ENCODE measurements around the gene ANXA6.

The ANXA6 gene

DNA sequence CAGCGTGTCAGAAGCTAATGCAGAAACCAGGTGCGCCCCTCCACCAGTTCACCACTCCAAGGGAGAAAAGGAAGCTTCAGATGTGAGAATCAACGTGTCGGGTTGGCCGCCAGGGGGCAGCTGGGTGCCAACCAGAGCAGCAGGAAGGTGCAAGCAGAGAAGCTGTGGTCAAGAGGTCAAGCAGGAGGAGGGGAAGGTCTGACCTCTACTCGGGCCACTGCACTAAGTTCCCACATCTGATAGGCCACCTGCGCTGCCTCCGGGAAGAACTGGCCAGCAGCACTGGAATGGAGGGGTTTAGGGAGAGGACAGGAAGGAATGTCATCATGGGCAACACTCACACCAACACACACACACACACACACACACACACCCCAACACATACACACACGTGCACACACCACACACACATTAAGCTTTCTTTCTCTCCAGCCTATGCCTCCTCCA is 31.4 kb downstream of the ANXA6 start:
- DNase-seq = peak; percentile 67 to 72

DNA sequence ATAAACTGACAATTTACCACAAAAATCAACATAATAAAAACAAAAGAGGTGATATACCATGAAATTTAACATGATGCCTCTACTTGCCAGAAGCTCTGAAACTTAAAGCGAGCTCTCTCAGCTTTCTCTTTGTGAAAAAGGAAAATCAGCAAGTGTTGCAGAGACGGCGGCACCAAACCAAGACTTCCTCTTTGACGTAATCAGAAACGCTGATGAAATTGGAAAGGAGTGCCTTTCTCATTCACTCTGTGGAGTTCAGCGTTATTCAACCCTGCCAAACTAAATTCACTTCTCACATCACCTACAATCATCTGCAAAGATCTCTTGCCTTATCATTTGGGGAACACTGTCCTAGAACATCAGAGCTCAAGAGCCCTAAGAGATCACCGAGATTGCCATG is 32.2 kb downstream of the ANXA6 start:
- DNase-seq = no peak

DNA sequence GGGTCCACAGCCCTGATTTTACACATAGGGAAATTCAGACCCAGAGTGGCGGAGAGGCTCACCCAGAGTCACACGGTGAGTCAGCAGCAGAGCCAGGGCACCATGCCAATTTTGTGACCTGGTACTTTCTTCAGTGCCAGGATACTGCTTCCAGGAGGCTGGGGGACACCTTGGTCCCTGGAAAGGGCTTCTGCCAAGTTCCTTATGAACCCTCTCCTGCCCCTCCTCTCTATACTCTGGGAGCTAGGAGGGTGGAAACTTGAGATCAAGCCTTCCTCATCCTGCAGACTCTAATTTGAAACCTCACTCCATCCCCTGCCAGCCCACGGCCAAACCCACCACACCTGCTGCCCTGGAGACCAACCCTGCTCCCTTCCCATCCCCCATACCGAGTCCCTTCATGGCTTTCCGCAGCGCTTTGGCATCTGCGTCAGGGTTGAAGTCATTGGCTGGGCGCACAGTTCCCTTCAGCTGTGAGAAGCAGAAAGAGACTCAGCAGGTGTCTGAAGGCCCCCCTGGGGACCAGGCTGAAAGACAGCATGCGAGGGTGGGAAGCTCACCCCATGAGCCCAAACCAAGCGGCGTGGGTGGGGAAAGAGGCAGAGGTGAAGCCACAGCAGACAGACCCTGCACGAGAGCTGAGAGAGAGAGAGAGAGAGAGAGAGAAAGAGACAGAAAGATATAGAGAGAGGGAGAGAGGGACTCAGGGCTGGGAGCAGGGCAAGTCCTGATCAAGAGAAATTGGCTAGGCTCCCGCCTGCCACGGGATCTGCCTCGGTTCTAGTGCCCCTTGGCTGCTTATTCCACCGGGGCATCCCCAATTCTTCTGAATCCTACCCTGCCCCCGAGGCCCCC is 33.5 kb downstream of the ANXA6 start:
- DNase-seq = peak; percentile 50 to 62

DNA sequence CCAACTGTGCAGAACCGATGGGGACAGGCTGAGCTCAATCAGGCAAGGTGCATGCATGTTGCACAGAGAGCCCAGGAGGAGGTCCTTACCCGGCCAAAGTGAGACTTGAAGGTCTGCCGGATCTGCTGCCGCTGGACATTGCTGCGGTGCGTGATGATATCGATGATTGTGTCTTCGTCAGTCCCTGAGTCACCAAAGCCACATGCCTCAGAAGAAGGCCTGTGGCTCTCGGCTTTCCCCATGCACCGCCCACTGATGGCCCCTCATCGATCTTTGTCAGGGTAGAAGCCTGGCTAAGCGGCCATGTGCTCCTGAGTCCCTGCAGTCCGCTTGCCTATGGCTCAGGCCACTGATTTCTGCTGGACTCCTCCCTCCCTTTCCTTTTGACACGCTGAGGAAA is 34.8 kb downstream of the ANXA6 start:
- no peak for DNase-seq

DNA sequence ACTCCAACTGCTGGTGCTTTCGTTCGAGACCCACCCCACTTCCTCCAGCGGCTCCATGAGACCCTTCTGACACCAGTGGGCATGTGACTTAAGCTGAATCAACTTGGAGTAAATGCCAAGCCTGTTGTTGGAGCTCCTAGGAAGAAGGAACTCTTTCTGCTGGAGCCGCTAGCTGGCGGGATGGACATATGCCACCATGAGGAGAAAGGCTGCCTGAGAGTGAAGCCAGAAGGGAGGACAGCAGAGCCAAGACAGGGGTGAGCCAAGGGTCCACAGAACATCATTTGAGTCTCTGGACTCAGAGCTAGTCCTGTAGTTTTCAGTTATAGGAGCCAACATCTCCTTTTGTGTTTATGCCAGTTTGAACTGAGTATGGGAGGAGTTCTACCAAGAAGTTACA is 35.9 kb downstream of the ANXA6 start:
- no peak for DNase-seq

DNA sequence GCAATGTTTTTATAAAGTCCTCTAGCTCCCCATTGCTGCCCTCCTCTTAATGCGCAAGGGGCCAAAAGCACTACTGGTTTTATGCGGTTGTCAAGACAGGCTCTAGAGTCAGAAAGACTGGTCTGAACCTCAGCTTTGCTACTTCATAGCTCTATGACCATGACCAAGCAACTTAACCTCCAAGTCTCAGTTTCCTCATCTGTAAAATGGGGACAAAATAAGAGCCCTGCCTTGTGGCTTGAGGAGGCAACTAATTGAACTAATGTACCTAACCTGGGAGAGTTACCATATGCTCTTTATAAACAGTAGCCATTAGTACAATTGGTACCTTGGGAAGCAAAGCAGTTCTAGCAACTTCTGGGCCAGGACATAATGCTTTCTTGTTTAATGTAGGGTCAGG is 36.5 kb downstream of the ANXA6 start:
- DNase-seq = no peak

DNA sequence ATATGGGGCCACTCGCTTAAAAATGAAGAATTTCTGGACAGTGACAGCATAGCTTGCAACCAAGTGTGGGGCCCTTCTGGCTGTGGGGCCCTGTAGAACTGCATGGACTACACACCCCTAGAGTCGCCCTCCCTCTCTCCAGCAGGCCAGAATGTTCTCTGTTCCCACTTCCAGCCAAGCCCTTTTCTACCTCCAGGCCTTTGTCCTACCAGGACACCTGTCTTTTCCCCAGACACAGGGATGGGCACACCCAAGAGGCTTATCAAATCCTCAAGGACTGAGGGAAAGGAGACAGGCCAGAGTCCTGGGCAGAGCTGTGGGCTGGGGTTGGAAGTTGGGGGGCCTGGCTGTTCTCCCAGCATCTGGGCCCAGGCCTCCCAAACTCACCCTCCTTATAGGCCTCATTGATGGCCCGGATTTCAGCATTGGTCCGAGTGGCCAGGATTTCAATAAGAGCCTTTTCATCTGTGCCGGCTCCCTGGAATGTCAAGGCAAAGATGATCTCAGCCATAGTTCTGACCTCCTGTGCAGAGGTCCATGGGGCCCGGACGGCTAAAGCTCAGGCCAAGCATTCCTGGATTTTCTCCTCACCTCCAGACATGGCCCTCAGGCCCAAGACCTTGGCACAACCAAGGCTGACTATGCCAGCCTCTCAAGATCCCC is 38.5 kb downstream of the ANXA6 start:
- no peak for DNase-seq

DNA sequence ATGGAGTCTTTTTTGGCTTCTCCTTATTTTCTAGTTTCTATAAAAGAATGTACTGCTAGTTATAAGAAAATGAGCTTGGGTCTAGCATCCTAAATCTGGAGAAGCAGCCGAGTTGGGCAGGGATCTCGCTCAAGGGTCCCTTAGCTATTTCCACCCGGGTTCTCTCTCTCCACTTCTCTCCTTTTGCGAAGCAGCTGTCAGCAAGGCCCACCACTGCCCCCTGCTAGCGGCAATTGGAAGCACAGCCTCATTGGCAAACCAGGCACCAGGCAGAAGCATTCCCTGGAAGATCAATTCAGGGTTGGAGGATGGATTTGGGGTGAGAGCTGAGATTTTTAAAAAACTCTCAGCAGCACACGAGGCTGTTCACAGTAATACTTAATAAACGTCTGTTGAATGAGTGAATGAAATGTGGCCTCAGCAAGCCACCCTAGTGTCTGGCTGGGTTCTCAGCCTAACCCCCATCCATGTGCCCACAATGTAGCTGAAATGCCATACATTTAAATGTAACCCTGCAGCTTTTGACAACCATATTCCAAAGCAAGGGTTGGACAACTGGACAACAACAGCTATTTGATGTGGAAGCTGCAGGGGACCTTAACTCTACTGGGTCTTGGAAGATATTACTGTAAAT is 42.2 kb downstream of the ANXA6 start:
- DNase-seq = peak; percentile 82 to 84

DNA sequence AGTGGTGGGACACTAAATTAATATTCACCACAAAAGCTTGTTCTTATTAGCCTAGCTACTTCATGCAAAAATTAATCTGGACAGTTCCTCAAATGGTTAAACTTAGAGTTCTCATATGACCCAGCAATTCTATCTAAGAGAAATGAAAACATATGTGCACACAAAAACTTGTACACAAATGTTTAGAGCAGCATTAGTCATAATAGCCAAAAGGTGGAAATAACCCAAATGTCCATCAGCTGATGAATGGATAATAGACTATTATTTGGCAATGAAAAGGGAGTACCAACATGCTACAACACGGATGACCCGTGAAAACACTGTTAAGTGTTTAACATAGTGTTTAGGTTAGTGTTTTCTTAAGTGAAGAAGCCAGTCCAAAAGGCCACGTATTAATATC is 43.9 kb downstream of the ANXA6 start:
- DNase-seq = no peak

DNA sequence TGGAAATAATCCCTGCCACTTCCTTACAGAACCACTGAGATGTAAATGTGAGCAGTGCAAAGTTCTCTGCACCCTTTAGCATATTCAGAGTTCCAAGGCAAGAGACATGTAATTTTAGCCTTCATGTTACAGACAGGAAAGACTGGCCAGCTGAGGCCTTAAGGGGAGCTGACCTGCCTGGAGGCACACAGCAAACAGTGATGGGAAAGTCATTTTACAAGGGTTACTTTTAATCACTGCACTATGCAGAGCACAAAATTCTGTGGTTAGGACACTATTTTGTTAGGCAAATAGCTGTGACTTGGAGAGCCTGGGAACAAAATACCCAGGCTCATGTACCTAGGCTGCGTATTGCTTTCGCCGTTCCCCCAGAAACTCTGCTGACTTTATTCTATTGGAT is 46.6 kb downstream of the ANXA6 start:
- DNase-seq = no peak

DNA sequence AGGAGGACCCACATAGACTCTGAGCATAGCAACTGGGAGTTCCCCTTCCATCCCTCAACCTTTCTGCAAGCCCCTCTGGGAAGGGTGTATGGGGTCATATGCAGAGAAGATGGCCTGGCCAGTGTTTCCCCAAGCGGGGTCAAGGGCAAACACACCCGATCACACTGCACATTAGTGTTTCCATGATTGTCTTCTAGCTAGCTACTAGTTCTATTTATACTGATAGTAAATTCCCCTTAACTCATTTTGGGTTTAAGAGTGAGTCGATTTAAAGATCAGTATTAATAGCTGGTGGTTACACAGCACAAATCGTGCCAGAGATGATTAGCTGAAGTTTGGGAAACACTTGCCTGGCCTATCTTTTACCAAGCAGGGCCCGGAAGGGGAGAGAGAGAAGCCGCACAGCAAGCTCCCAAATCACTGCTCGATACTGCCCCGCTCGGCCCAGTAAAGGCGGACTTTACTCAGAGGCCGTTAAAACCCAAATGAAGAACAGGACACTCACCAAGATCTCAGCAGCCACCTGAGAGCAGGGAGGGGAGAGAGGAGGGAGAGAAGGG is 47.4 kb downstream of the ANXA6 start:
- no peak for DNase-seq

DNA sequence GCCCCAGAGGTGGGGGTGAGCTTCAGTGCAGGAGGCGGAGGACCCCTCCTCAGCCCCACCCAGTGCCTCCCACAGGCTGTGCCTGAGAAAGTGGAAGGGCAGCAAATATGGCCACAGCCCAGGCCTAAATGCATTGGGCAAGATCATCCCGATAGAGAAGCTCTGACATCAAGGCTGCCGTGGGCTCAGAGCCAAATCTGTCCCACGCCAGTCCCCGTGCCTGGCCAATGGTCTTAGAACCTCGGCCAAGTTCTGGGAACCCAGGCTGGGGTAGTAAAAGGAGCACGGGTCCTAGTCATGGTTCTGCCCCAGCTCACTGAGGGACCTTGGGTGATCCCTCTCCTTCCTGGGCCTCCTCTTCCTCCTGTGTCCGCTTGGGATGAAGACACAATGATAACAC is 49.0 kb downstream of the ANXA6 start:
- DNase-seq = no peak

DNA sequence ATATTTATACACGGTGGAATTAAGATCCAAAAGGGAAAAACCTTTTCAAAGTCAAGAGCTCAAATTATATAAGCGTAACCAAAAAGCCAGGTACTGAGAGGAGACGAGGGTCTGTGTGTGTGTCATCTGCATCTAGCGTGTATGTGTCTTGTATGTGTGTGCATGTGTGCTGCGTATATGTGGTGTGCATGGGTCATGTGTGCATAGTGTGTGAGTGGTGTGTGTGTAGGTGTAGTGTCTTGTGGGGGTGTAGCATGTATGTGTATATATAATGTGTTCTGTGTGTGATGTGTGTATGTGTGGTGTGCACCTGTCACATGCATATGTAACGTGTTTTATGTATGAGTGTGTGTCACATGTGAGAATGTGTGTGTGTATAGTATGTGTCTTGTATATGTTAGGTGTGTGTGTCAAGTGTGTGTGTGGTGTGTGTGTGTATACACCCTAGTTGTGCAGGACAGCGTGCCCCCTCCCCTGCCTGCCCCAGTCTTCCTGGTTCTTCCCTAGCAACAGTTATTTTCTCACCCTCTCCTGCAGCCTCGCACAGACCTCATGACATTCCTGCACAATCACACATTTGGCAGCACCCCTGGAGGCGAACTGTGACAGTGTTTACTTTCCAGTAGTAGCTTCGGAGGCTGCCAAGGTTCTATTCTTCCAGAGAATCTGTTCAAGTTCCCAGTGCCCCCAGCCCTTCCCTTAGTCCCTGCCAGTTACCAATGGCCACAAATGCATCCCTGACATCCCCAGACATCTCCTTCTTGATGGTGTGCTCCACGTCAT is 49.6 kb downstream of the ANXA6 start:
- no peak for DNase-seq

DNA sequence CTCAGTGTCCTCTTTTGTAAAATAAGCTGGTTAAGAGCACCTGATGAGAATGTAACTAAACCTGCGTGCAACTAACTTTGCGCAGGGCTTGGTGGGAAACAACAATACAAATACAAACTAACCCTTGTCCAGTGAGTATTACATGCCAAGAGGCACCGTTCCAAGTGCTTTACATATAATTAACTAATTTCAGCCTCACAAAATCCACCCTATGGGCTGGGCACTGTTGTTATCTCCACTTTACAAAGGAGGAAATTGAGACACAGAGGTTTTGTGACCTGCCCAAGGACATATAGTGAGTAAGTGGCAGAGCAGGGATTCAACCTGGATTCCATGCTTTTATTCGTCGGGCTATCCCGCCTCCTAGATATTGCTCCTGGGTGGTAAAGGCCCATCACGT is 50.5 kb downstream of the ANXA6 start:
- DNase-seq = no peak

DNA sequence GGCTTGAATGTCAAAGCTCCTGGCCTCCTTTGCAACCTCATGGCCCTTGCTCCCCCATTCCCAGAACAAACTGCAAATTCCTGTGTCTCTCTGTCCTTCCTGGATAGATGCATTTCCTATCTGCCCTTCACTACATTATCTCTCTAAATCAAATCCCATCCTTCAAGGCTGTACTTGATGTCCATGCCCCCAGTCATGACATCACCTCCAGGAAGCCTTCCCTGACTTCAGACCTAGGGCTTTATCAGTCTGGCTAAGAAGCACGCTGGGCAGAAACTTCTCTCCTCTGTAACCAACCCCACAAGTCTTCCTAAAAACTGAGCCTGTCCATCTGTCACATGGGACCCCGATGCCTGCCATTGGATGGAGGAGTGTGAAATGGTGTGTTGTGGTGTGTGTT is 51.1 kb downstream of the ANXA6 start:
- no peak for DNase-seq

DNA sequence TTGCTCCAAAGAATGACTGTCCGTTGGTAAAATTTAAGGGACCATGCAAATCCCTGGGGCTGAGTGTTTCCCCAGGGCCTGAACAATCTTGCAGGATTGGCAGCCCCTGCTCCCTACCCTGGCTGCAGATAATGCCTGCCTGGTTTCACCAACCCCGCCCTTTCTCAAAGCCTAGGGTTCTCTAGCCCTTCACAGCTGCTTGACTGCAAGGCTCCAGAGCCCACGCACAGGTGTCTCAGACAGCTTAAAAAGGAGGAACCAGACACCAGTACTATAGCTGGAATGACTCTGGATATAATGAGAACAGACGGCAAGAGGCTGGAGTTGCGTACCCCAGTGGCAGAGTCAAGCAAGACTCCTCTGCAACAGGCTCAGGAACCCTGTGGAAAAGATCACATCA is 51.5 kb downstream of the ANXA6 start:
- no peak for DNase-seq

DNA sequence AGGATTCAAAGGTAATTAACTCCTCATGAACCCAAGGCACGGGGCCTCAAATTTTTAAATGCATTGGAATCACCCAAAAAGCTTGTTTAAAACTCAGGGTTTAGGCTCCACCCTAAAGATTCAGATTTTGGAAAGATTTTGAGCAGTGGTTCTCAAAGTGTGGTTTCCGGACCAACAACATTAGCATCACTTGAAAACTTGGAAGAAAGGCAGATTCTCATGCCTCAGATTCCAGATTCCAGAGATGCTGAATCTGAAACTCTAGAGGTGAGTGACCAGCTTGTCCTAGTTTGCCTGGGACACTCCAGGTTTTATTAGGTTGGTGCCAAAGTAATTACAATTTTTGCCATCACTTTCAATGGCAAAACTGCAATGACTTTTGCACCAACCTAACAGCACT is 52.0 kb downstream of the ANXA6 start:
- DNase-seq = no peak

DNA sequence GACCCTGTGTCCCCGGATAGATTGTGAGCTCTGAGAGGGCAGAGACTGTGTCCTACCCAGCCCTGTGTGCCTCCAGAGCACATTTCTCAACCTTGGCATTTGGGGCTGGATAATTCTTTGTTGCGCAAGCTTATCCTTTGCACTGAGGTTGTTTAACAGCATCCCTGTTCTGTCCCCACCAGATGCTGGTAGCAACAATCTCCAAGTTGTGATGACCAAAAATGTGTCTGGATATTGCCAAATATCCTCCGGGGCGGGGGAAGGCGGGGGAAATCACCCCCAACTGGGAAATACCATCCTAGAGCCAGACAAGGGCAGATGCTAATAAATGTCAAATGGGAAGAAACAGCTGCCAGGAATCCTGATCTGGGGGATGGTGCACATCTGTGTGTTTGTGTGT is 52.8 kb downstream of the ANXA6 start:
- DNase-seq = no peak

DNA sequence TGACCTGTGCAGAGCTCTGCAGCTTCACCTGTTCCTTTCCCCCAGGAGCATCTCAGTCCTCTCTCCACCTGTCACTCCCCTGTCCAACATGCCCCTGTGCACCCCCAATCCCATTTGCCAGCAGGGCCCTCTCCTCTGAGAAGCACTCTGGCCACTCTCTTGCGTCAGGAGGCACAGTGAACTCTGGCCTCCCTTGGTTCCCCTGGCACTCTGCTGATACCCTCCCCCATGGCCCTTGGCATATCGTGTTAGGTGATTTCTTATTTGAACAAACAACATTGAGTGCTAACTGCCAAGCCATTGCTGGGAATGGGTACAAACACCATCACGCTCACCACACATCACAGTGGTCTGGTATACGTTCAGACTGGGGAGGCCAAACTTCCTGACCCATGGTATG is 55.8 kb downstream of the ANXA6 start:
- DNase-seq = no peak

DNA sequence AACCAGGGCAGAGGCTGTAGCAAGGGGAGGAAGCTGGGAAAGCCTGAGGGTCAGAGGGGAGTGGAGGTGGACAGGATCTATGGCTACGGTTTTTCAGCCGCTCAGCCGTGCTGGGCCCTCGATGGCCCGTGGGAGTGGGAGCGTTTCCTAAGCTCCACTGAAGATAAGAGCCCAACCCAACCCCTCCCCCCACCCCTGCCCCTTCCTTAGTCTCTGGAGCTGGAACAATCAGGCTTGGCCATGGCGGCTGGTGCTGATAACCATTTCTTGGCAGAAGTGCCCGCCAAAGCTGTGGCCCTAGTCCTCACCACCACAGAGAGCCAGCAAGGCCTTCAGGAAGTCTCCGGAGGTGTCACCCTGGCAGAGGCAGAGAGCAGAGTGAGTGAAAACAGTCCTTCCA is 56.4 kb downstream of the ANXA6 start:
- no peak for DNase-seq

DNA sequence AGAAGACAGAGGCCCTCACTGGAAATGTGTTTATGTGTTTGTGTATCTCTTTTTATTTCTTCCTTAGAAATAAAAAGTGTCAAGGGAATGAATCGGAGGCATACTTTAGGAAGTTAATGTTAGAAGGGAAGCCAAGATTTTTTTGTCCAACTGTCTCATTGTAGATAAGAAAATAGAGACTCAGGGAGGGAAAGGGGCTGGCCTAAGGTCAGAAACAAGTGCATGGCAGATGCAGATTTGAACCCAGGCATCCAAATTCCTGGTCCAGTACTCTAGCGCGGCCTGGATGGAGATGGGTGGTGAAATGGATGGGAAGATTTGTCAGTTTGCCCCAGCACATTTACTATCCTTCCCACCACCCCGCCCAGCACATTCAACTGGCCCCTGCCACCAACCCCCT is 56.9 kb downstream of the ANXA6 start:
- DNase-seq = no peak

DNA sequence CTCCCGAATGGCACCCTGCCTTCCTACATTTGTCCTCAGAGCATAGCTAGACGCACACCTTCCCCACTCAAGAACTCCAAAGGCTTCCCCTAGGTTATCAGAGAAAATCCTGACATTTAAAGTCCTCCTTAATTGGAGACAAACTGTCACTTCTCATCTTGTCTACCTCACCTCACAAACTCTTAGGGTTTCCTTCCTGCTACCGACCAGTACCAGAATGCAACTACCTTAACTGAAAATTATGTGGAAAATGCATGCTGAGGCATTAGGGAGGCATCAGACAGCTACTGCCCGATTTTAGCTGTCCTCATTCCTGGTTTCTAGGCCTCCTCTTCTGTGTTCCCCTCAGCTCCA is 58.8 kb downstream of the ANXA6 start:
- DNase-seq = no peak
